H9 (cell line): ENCODE results near the gene GFPT2. TPM values are rescaled to one million over a fixed set of nuclear protein-coding genes. Genes with fewer than 3 reads are reported as not detected.

ENCODE experiments used
- DNase-seq: peaks from one replicate; pipeline ENCODE4 v3.0.0-alpha.2; 2017
- H2AFZ ChIP-seq: one replicate; pipeline ENCODE4 v1.6.1; 2013; ENCODE audit warnings: mild to moderate bottlenecking, low read length, control low read depth, moderate library complexity
- H2AK5ac ChIP-seq: 2 replicates; pipeline ENCODE4 v1.6.1; 2013; ENCODE audit warnings: low read length, control low read depth, mixed read lengths; ENCODE audit not compliant: insufficient read length
- H2BK120ac ChIP-seq: one replicate; pipeline ENCODE4 v1.6.1; 2013; ENCODE audit warnings: low read depth, mild to moderate bottlenecking, low read length, control low read depth, inconsistent platforms; ENCODE audit not compliant: poor library complexity, severe bottlenecking
- H2BK12ac ChIP-seq: 2 replicates; pipeline ENCODE4 v1.6.1; 2013; ENCODE audit warnings: low read length, control low read depth, mixed read lengths, low read depth; ENCODE audit not compliant: insufficient read length
- H2BK15ac ChIP-seq: 2 replicates; pipeline ENCODE4 v1.6.1; 2013; ENCODE audit warnings: low read depth, low read length, control low read depth
- H2BK20ac ChIP-seq: one replicate; pipeline ENCODE4 v1.6.1; 2013; ENCODE audit warnings: low read depth, mild to moderate bottlenecking, low read length, control low read depth, inconsistent platforms; ENCODE audit not compliant: poor library complexity, severe bottlenecking
- H2BK5ac ChIP-seq: 2 replicates; pipeline ENCODE4 v1.6.1; 2013; ENCODE audit warnings: low read length, control low read depth, mixed read lengths; ENCODE audit not compliant: insufficient read length
- H3K14ac ChIP-seq: 2 replicates; pipeline ENCODE4 v1.6.1; 2013; ENCODE audit warnings: low read length, control low read depth; ENCODE audit not compliant: insufficient read depth
- H3K18ac ChIP-seq: 2 replicates; pipeline ENCODE4 v1.6.1; 2013; ENCODE audit warnings: low read depth, mild to moderate bottlenecking, mixed read lengths, low read length, control low read depth; ENCODE audit not compliant: insufficient read length
- H3K23ac ChIP-seq: 2 replicates; pipeline ENCODE4 v1.6.1; 2013; ENCODE audit warnings: low read length, control low read depth, mixed read lengths, low read depth; ENCODE audit not compliant: insufficient read length
- H3K23me2 ChIP-seq: 2 replicates; pipeline ENCODE4 v1.6.1; 2013; ENCODE audit warnings: low read depth, mild to moderate bottlenecking, mixed read lengths, low read length, control low read depth; ENCODE audit not compliant: insufficient read length, poor library complexity, severe bottlenecking
- H3K27ac ChIP-seq: 2 replicates; pipeline ENCODE4 v1.5.1; 2013; ENCODE audit warnings: low read length, control low read depth, mixed read lengths, low read depth; ENCODE audit not compliant: insufficient read length
- H3K27me3 ChIP-seq: 2 replicates; pipeline ENCODE4 v1.6.1; 2013; ENCODE audit warnings: low read length, control low read depth, inconsistent platforms; ENCODE audit not compliant: insufficient read depth
- H3K4ac ChIP-seq: 2 replicates; pipeline ENCODE4 v1.6.1; 2013; ENCODE audit warnings: low read depth, mild to moderate bottlenecking, control low read depth, inconsistent platforms, low read length, moderate library complexity
- H3K4me1 ChIP-seq: 2 replicates; pipeline ENCODE4 v1.6.1; 2013; ENCODE audit warnings: low read length, control low read depth, inconsistent platforms; ENCODE audit not compliant: insufficient read depth
- H3K4me2 ChIP-seq: 2 replicates; pipeline ENCODE4 v1.6.1; 2013; ENCODE audit warnings: low read length, control low read depth, mixed read lengths; ENCODE audit not compliant: insufficient read length, insufficient read depth
- H3K56ac ChIP-seq: 2 replicates; pipeline ENCODE4 v1.6.1; 2013; ENCODE audit warnings: low read depth, mild to moderate bottlenecking, mixed read lengths, low read length, control low read depth; ENCODE audit not compliant: insufficient read length
- H3K79me1 ChIP-seq: 2 replicates; pipeline ENCODE4 v1.6.1; 2013; ENCODE audit warnings: low read depth, mild to moderate bottlenecking, moderate library complexity, low read length, control low read depth, inconsistent platforms; ENCODE audit not compliant: insufficient read depth, poor library complexity, severe bottlenecking
- H3K79me2 ChIP-seq: 2 replicates; pipeline ENCODE4 v1.6.1; 2013; ENCODE audit warnings: low read length, control low read depth, inconsistent platforms; ENCODE audit not compliant: insufficient read depth
- H3K9ac ChIP-seq: 2 replicates; pipeline ENCODE4 v1.6.1; 2013; ENCODE audit warnings: low read length, control low read depth, mixed read lengths; ENCODE audit not compliant: insufficient read length; ENCODE audit errors: extremely low read depth
- H3K9me3 ChIP-seq: one replicate; pipeline ENCODE4 v1.6.1; 2013; ENCODE audit warnings: low read depth, low read length, inconsistent platforms; ENCODE audit not compliant: control insufficient read depth
- H3T11ph ChIP-seq: one replicate; pipeline ENCODE4 v1.6.1; 2013; ENCODE audit warnings: mild to moderate bottlenecking, low read length, control low read depth, inconsistent platforms
- H4K20me1 ChIP-seq: one replicate; pipeline ENCODE4 v1.6.1; 2013; ENCODE audit not compliant: control insufficient read depth, insufficient read length, insufficient read depth
- H4K5ac ChIP-seq: 2 replicates; pipeline ENCODE4 v1.6.1; 2013; ENCODE audit warnings: low read depth, mild to moderate bottlenecking, mixed read lengths, low read length, control low read depth; ENCODE audit not compliant: insufficient read length
- H4K8ac ChIP-seq: replicated peaks from 2 replicates; pipeline ENCODE4 v1.6.1; 2013; ENCODE audit warnings: low read length, control low read depth, mixed read lengths, low read depth; ENCODE audit not compliant: insufficient read length
- H4K91ac ChIP-seq: 2 replicates; pipeline ENCODE4 v1.6.1; 2013; ENCODE audit warnings: low read depth, mild to moderate bottlenecking, moderate library complexity, mixed read lengths, low read length, control low read depth; ENCODE audit not compliant: insufficient read length
- H3K27ac Mint-ChIP-seq, 3 experiments: 2 replicates in 2 of 3; 3 replicates in 1 of 3; pipeline ENCODE4 v1.8.0; 2020 to 2021; ENCODE audit warnings: mixed read lengths in 3 of 3, mild to moderate bottlenecking in 1 of 3, moderate library complexity in 1 of 3
- H3K27me3 Mint-ChIP-seq: 2 replicates; pipeline ENCODE4 v1.8.0; 2021; ENCODE audit warnings: low read depth, mild to moderate bottlenecking, moderate library complexity, mixed read lengths
- H3K36me3 Mint-ChIP-seq, 3 experiments: 2 replicates in 2 of 3; 3 replicates in 1 of 3; pipeline ENCODE4 v1.8.0; 2020 to 2021; ENCODE audit warnings: low read depth in 3 of 3, mixed read lengths in 3 of 3; ENCODE audit not compliant: insufficient read depth in 1 of 3
- H3K4me1 Mint-ChIP-seq, 2 experiments: 2 replicates each; pipeline ENCODE4 v1.8.0; 2020; ENCODE audit warnings: mixed read lengths in 2 of 2
- H3K4me3 Mint-ChIP-seq, 2 experiments: 2 replicates in 1 of 2; 3 replicates in 1 of 2; pipeline ENCODE4 v1.8.0; 2020 to 2021; ENCODE audit warnings: mild to moderate bottlenecking in 2 of 2, mixed read lengths in 2 of 2, moderate library complexity in 1 of 2
- H3K9me3 Mint-ChIP-seq, 2 experiments: 2 replicates in 1 of 2; 3 replicates in 1 of 2; pipeline ENCODE4 v1.8.0; 2020; ENCODE audit warnings: mild to moderate bottlenecking in 2 of 2, mixed read lengths in 2 of 2, moderate library complexity in 1 of 2
- WGBS: extraction: QIAGEN DNeasy Blood & Tissue Kit; methylation state at CpG from one replicate; pipeline ENCODE4 v1.1.7; 2013; ENCODE audit warnings: missing lambda C conversion rate, low lambda C conversion rate, mixed read lengths; ENCODE audit not compliant: insufficient read length; ENCODE audit errors: extremely low coverage; 5-methylcytosine and 5-hydroxymethylcytosine counted together
- total RNA-seq: library from RNA; stranded (reverse); gene quantifications from 2 replicates; pipeline ENCODE4 v1.2.1, GENCODE V29; 2021
- TF ChIP-seq, protein P1 (sequence below): fragments of 200-600 bp; sonication (generic); conservative IDR thresholded peaks from 3 replicates; pipeline ENCODE4 v1.8.0; 2021; ENCODE audit warnings: antibody characterized with exemption, mild to moderate bottlenecking

GFPT2 gene
- total RNA-seq, 1 experiment from 2014 or later = 89.8 TPM

DNA sequence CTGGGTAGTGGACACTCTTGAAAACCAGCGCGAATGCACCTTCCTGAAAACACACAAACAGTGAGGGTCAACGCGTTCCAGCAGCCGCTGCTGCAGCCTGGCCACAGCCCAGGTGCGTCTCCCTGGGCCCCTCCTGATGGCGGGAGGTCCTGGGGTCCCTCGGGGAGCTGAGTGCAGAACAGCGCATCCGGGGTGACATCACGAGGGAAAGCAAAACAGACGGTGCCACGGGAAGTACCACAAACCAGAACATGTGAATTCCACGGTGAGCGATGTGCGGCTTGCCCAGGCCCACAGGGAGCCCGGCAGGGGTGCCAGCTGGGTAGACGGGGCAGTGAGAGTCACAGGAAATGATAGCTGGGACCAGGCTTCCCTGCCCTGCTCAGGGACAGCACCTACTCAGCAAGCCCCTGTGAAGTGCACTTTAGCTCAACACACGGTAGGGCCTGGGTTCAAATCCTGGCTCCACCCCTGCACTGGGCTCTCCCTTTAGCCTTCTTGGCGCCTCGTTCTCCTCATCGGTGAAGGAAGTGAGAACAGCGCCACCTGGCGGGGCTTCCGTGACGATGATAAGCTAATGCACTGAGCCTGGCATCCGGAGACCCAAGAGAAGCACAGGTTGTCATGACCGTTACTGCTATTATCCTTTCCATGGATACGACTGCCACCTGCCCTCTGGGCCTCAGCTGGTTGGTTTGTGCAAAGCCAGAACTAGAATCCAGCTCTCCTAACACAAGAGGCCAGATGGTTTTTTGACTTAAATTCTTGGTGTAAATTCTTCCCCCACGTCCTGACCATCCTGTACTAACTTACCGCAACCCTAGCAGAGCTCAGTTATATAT is 24.6 kb downstream of the GFPT2 start:
- H3K56ac ChIP-seq = no peak overlapping the region
- peaks cover 25 to 29% of the 10 kb centered on the region in 2 experiments for H3K4me1 Mint-ChIP-seq
- H3K4me2 ChIP-seq = no peak overlapping the region
- no peaks in the 10 kb centered on the region for H3K27me3 Mint-ChIP-seq
- no peak overlapping the region for H3T11ph ChIP-seq
- no peak overlapping the region for H2AFZ ChIP-seq
- no peak overlapping the region for H2BK15ac ChIP-seq
- no peak overlapping the region for H4K5ac ChIP-seq
- no peak overlapping the region for H2BK12ac ChIP-seq
- no peaks in the 10 kb centered on the region for H4K20me1 ChIP-seq
- peaks cover 76 to 86% (median 85%) of the 10 kb centered on the region in 3 experiments for H3K36me3 Mint-ChIP-seq
- H3K14ac ChIP-seq = no peak overlapping the region
- no peak overlapping the region for H4K8ac ChIP-seq
- H3K23me2 ChIP-seq = no peaks in the 10 kb centered on the region
- no peaks in the 10 kb centered on the region for H3K9me3 ChIP-seq
- no peak overlapping the region for H2BK20ac ChIP-seq
- no peaks in the 10 kb centered on the region for H3K79me1 ChIP-seq
- TF ChIP-seq, protein P1, sequence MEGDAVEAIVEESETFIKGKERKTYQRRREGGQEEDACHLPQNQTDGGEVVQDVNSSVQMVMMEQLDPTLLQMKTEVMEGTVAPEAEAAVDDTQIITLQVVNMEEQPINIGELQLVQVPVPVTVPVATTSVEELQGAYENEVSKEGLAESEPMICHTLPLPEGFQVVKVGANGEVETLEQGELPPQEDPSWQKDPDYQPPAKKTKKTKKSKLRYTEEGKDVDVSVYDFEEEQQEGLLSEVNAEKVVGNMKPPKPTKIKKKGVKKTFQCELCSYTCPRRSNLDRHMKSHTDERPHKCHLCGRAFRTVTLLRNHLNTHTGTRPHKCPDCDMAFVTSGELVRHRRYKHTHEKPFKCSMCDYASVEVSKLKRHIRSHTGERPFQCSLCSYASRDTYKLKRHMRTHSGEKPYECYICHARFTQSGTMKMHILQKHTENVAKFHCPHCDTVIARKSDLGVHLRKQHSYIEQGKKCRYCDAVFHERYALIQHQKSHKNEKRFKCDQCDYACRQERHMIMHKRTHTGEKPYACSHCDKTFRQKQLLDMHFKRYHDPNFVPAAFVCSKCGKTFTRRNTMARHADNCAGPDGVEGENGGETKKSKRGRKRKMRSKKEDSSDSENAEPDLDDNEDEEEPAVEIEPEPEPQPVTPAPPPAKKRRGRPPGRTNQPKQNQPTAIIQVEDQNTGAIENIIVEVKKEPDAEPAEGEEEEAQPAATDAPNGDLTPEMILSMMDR = peak; percentile 90
- no peak overlapping the region for H2AK5ac ChIP-seq
- H3K27ac Mint-ChIP-seq = peak overlapping the region; percentile 26 to 94 (median 65); a peak in 5 of 7 replicates
- no peaks in the 10 kb centered on the region; the same call in 1 of the 2 replicates for H3K79me2 ChIP-seq
- no CpG with 5 or more reads among the region's 31 CpGs for WGBS
- H3K23ac ChIP-seq = no peak overlapping the region
- no peak overlapping the region for H2BK120ac ChIP-seq
- no peak overlapping the region for H4K91ac ChIP-seq
- no peak overlapping the region for H3K27ac ChIP-seq
- DNase-seq = peak; percentile 91
- peaks cover 7% of the 10 kb centered on the region for H3K4me1 ChIP-seq
- no peak overlapping the region for H3K18ac ChIP-seq
- H2BK5ac ChIP-seq = no peak overlapping the region
- no peak overlapping the region for H3K4me3 Mint-ChIP-seq
- H3K9me3 Mint-ChIP-seq = peaks cover 3 to 4% of the 10 kb centered on the region in 2 experiments; a peak in 3 of 5 replicates
- no peak overlapping the region for H3K9ac ChIP-seq
- no peak overlapping the region for H3K4ac ChIP-seq
- H3K27me3 ChIP-seq = no peaks in the 10 kb centered on the region
